Activated B cell treated with CpG ODN at 0.5 μM for 24 hours (primary cell): ENCODE measurements around the gene PRSS50. TPM values are rescaled to one million over a fixed set of nuclear protein-coding genes. Genes with fewer than 3 reads are reported as not detected.

Experiments used
- ATAC-seq: fragments of 200-7000 bp; cut with Tn5 transposase; one replicate; pipeline ENCODE4 v1.10.0; 2021; ENCODE audit warnings: low read depth, mild to moderate bottlenecking, moderate library complexity
- CTCF ChIA-PET: fragments of 350-600 bp; sonication (Branson Sonifier 250); formaldehyde crosslinking; loops from one replicate; lab custom pipeline; 2021; ENCODE audit warnings: antibody characterized with exemption; lab: Charles Lee
- POLR2A ChIA-PET: fragments of 350-600 bp; sonication (Branson Sonifier 250); formaldehyde crosslinking; loops from one replicate; lab custom pipeline; 2021; ENCODE audit warnings: antibody characterized with exemption; lab: Charles Lee
- DNase-seq: peaks from one replicate; pipeline ENCODE4 v3.0.0; 2022
- H3K27ac Mint-ChIP-seq: one replicate; pipeline ENCODE4 v1.8.0; 2020; ENCODE audit warnings: mixed read lengths
- H3K27me3 Mint-ChIP-seq: one replicate; pipeline ENCODE4 v1.8.0; 2021; ENCODE audit warnings: mixed read lengths
- H3K36me3 Mint-ChIP-seq: one replicate; pipeline ENCODE4 v1.8.0; 2021; ENCODE audit warnings: low read depth, mixed read lengths
- H3K4me1 Mint-ChIP-seq: one replicate; pipeline ENCODE4 v1.8.0; 2021; ENCODE audit warnings: mixed read lengths
- H3K4me3 Mint-ChIP-seq: one replicate; pipeline ENCODE4 v1.8.0; 2020; ENCODE audit warnings: mild to moderate bottlenecking, mixed read lengths
- H3K9me3 Mint-ChIP-seq: one replicate; pipeline ENCODE4 v1.8.0; 2020; ENCODE audit warnings: mixed read lengths
- CTCF ChIP-seq: fragments of 200-600 bp; IDR thresholded peaks from one replicate; pipeline ENCODE4 v1.8.0; 2022; ENCODE audit warnings: antibody characterized with exemption, mild to moderate bottlenecking
- intact Hi-C: fragments of 100-400 bp; cut with micrococcal nuclease; formaldehyde crosslinking; loops from one replicate; pipeline ENCODE4 v1.15.1; 2024
- total RNA-seq: library from RNA; stranded (reverse); gene quantifications from 2 replicates; pipeline ENCODE4 v1.2.3, GENCODE V29; 2022

Gene PRSS50
- total RNA-seq, 1 donor from 2014 or later: not detected

- no peaks in the 10 kb centered on the region for H3K9me3 Mint-ChIP-seq
- no peak overlapping the region for H3K27ac Mint-ChIP-seq
- DNase-seq (peak; percentile 9), ATAC-seq (no peak)
- H3K4me1 Mint-ChIP-seq: peaks cover 2% of the 10 kb centered on the region
- no peaks in the 10 kb centered on the region for H3K36me3 Mint-ChIP-seq
- peaks cover 1% of the 10 kb centered on the region for H3K27me3 Mint-ChIP-seq
- TF ChIP-seq CTCF: no peak
- intact Hi-C loops: no loop called here
- H3K4me3 Mint-ChIP-seq: no peak overlapping the region
- POLR2A ChIA-PET: no interaction called here
- CTCF ChIA-PET: interaction anchor here (1.2 kb wide), 1 partner anchor 222 kb away, joined by 4 read pairs; no protein-coding TSS in a partner anchor
These were observed 6.9 kb downstream of the PRSS50 start for GRCh38 chr3:46710671-46711295.

- Mint-ChIP-seq H3K9me3 (no peaks in the 10 kb centered on the region), H3K27me3 (no peaks in the 10 kb centered on the region), H3K27ac (no peak overlapping the region), H3K4me1 (peaks cover 2% of the 10 kb centered on the region), H3K36me3 (no peaks in the 10 kb centered on the region), H3K4me3 (no peak overlapping the region)
- no peak for TF ChIP-seq CTCF
- DNase-seq: no peak
- intact Hi-C loops: no loop called here
- ChIA-PET CTCF (no interaction called here), POLR2A (no interaction called here)
- no peak for ATAC-seq
These were observed 7.4 kb downstream of the PRSS50 start for GRCh38 chr3:46710229-46710628.

GRCh38 chr3:46709721-46710120 lies 7.9 kb downstream of the PRSS50 start:
- POLR2A ChIA-PET: no interaction called here
- TF ChIP-seq CTCF: no peak
- Mint-ChIP-seq H3K4me3 (no peak overlapping the region), H3K9me3 (no peaks in the 10 kb centered on the region), H3K4me1 (peaks cover 2% of the 10 kb centered on the region), H3K27me3 (no peaks in the 10 kb centered on the region), H3K36me3 (no peaks in the 10 kb centered on the region), H3K27ac (no peak overlapping the region)
- ATAC-seq (no peak), DNase-seq (no peak)
- CTCF ChIA-PET: interaction anchor here (1.5 kb wide), 1 partner anchor 10 kb away, joined by 3 read pairs; no protein-coding TSS in a partner anchor
- intact Hi-C loops: no loop called here

- ChIA-PET POLR2A (no interaction called here), CTCF (interaction anchor here (0.9 to 2.2 kb wide), 3 partner anchors 11 to 200 kb away, joined by 3 to 7 read pairs (median 3); no protein-coding TSS in a partner anchor)
- ATAC-seq (no peak), DNase-seq (peak; percentile 4)
- Mint-ChIP-seq H3K27me3 (no peaks in the 10 kb centered on the region), H3K4me3 (no peak overlapping the region), H3K27ac (no peak overlapping the region), H3K36me3 (no peaks in the 10 kb centered on the region), H3K9me3 (no peaks in the 10 kb centered on the region), H3K4me1 (peaks cover 2% of the 10 kb centered on the region)
- TF ChIP-seq CTCF: no peak
- intact Hi-C loops: no loop called here
These were observed 8.5 kb downstream of the PRSS50 start for GRCh38 chr3:46709157-46709654.

- intact Hi-C loops: no loop called here
- Mint-ChIP-seq H3K4me1 (no peaks in the 10 kb centered on the region), H3K36me3 (no peaks in the 10 kb centered on the region), H3K27ac (no peak overlapping the region), H3K4me3 (no peak overlapping the region), H3K27me3 (no peaks in the 10 kb centered on the region), H3K9me3 (no peaks in the 10 kb centered on the region)
- POLR2A ChIA-PET: no interaction called here
- TF ChIP-seq CTCF: no peak
- ATAC-seq: no peak
- DNase-seq: peak; percentile 7
- CTCF ChIA-PET: interaction anchor here (0.9 to 2.2 kb wide), 4 partner anchors 11 to 201 kb away, joined by 3 to 7 read pairs (median 4); no protein-coding TSS in a partner anchor
These were observed 9.1 kb downstream of the PRSS50 start for GRCh38 chr3:46708401-46709156.
